GM21360 (cell line): ENCODE data around the gene INO80C.

Experiments
- ATAC-seq: cut with Tn5 transposase; IDR thresholded peaks from one replicate; pipeline ENCODE4 v1.9.1; 2021; ENCODE audit warnings: mild to moderate bottlenecking, moderate library complexity; ENCODE audit not compliant: unreplicated experiment

The INO80C gene

DNA sequence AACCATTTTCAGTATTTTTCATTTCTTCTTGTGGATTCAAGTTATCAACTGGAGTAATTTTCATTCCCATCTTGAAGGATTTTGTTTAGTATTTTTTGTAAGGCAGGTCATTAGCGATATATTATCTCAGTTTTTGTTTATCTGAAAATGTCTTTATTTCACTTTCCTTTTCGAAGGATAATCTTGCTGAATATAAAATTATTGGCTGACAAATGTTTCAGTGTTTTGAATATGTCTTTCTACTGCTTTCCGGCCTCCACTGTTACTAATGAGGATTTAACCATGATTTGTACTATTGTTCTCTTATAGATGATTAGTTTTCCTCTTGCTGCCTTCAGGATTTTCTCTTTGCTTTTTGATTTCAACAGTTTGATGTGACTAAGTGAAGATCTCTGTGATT, 62.4 kb downstream of the INO80C start:
- no peak for ATAC-seq

- ATAC-seq, result no peak
Observed at GRCh38 chr18:35432565-35433001, 65.2 kb downstream of the INO80C start.

GRCh38 chr18:35431374-35431741, 66.4 kb downstream of the INO80C start:
- no peak for ATAC-seq

- no peak for ATAC-seq
Observed at GRCh38 chr18:35430721-35431373, 66.9 kb downstream of the INO80C start.

GRCh38 chr18:35426786-35427185, 71.0 kb downstream of the INO80C start:
- ATAC-seq, result no peak

DNA sequence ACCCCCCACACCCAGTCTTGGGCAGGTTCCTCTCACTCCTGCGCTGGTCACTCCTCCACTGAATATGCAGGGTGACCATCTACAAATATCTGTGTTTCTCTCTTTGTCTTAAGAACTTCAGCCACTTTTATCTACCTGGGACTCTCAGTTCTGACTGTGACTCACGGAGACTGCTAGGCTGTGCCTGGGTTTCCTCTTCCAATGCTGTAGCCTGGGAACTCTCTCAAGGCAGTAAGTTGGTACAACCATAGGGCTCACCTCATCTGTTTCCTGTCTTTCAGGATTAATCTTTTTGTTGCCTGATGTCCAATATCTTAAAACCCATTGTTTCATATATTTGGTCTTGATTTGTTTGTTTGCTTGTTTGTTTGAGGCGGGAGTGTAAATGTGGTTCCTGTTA, 73.4 kb downstream of the INO80C start:
- ATAC-seq, result no peak

GRCh38 chr18:35422237-35422636, 75.5 kb downstream of the INO80C start:
- no peak for ATAC-seq

- no peak for ATAC-seq
Observed at GRCh38 chr18:35418610-35419009, 79.2 kb downstream of the INO80C start.
